ENCODE results near the gene INPP4B.

Gene INPP4B

GRCh38 chr4:142356118-142356759 lies 489.9 kb downstream of the INPP4B start:
- TF ChIP-seq CTCF (IDR thresholded peaks at IDR 0.05; ENCODE audit: insufficient read depth, low read depth, low read length, missing control alignments): no peak
- H3K4me3 ChIP-seq (ENCODE audit: low read length): no peak overlapping the region

GRCh38 chr4:142355421-142355930 lies 490.6 kb downstream of the INPP4B start:
- H3K4me3 ChIP-seq (ENCODE audit: low read length): no peak overlapping the region
- TF ChIP-seq CTCF (IDR thresholded peaks at IDR 0.05; ENCODE audit: insufficient read depth, low read depth, low read length, missing control alignments): no peak
- no peak for DNase-seq (ENCODE audit: low read depth)

More at GRCh38 chr4:142356118-142356759, 489.9 kb downstream of the INPP4B start:
- DNase-seq (ENCODE audit: low read depth): no peak

- DNase-seq (ENCODE audit: low read depth): no peak
- H3K4me3 ChIP-seq (ENCODE audit: low read length): no peak overlapping the region
- TF ChIP-seq CTCF (IDR thresholded peaks at IDR 0.05; ENCODE audit: insufficient read depth, low read depth, low read length, missing control alignments): no peak
Observed at GRCh38 chr4:142354794-142355420, 491.2 kb downstream of the INPP4B start.

- DNase-seq (ENCODE audit: low read depth): no peak
- H3K4me3 ChIP-seq (ENCODE audit: low read length): no peak overlapping the region
- TF ChIP-seq CTCF (IDR thresholded peaks at IDR 0.05; ENCODE audit: insufficient read depth, low read depth, low read length, missing control alignments): no peak
Observed at GRCh38 chr4:142354041-142354440, 492.1 kb downstream of the INPP4B start.

- DNase-seq (ENCODE audit: low read depth): peak; percentile 71
- TF ChIP-seq CTCF (IDR thresholded peaks at IDR 0.05; ENCODE audit: insufficient read depth, low read depth, low read length, missing control alignments): peak; percentile 81
- H3K4me3 ChIP-seq (ENCODE audit: low read length): no peak overlapping the region
Observed at GRCh38 chr4:142353149-142353738, 492.9 kb downstream of the INPP4B start.

- no peak for TF ChIP-seq CTCF (IDR thresholded peaks at IDR 0.05; ENCODE audit: insufficient read depth, low read depth, low read length, missing control alignments)
- DNase-seq (ENCODE audit: low read depth): no peak
- H3K4me3 ChIP-seq (ENCODE audit: low read length): no peak overlapping the region
Observed at GRCh38 chr4:142352712-142353111, 493.4 kb downstream of the INPP4B start.
